Measurements from ENCODE around the gene RTF1.

DNA sequence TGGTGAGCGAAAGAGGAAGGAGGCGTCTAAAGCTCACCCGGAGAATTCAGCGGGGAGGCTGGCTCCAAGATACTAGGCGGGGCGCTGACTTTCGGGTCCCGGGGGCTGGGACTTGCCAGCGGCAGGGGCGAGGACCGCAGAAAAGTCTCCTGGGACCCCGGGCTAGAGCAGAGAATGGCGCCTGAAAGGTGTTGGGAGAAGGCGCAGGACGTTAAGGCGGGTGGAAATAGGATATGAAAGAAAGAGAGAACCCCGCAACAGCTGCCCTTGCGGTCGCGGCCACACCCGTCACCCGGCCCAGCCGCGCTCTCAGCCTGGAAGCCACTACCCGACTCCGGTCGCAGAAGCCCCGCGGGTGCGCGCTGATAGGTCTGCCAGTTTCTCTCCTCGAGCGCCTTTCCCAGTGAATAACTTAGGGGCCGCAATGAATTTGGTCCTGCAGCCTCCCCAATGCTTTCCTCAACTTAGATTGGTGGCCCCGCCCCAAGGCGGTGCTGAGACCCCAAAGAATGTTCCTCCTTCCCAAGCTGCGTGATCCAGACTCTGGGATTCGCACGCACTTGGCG lies 96.1 kb downstream of the RTF1 start:
- TF ChIP-seq CTBP1 (IDR thresholded peaks at IDR 0.05; ENCODE audit: borderline replicate concordance), result no peak
- no peak for TF ChIP-seq NFRKB (IDR thresholded peaks at IDR 0.05)
- no peak for TF ChIP-seq FOXK2 (IDR thresholded peaks at IDR 0.05)
- no peak for TF ChIP-seq L3MBTL2 (conservative IDR thresholded peaks at IDR 0.05)
- TF ChIP-seq, protein P1, sequence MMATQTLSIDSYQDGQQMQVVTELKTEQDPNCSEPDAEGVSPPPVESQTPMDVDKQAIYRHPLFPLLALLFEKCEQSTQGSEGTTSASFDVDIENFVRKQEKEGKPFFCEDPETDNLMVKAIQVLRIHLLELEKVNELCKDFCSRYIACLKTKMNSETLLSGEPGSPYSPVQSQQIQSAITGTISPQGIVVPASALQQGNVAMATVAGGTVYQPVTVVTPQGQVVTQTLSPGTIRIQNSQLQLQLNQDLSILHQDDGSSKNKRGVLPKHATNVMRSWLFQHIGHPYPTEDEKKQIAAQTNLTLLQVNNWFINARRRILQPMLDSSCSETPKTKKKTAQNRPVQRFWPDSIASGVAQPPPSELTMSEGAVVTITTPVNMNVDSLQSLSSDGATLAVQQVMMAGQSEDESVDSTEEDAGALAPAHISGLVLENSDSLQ (IDR thresholded peaks at IDR 0.05), result no peak
- TF ChIP-seq TARDBP (IDR thresholded peaks at IDR 0.05), result no peak
- TF ChIP-seq FOXM1 (IDR thresholded peaks at IDR 0.05; ENCODE audit: borderline replicate concordance), result no peak
- TF ChIP-seq SUZ12 (IDR thresholded peaks at IDR 0.05), result no peak
- no peak for TF ChIP-seq SP1 (IDR thresholded peaks at IDR 0.05)
- no peak for TF ChIP-seq HDGF (IDR thresholded peaks at IDR 0.05; ENCODE audit: borderline replicate concordance)
- no peak for TF ChIP-seq BHLHE40 (IDR thresholded peaks at IDR 0.05; ENCODE audit: borderline replicate concordance)
- no peak for TF ChIP-seq FOXA1 (IDR thresholded peaks at IDR 0.05)

All from HEK293T (cell line).